ENCODE results near the gene ANKRD22.

ANKRD22 gene

GRCh38 chr10:88833156-88833555, 18.5 kb downstream of the ANKRD22 start:
- H3K27ac ChIP-seq (ENCODE audit: low read length) = no peak overlapping the region
- H3K4me1 ChIP-seq (ENCODE audit: control insufficient read depth in 1 of 2, insufficient read depth in 2 of 2, low read length in 2 of 2) = peaks cover 0 to 4% of the 10 kb centered on the region in 2 donors
- no peaks in the 10 kb centered on the region for H3K27me3 ChIP-seq (ENCODE audit: low read depth, low read length)

GRCh38 chr10:88832376-88832775, 19.3 kb downstream of the ANKRD22 start:
- H3K4me3 ChIP-seq (ENCODE audit: low read depth in 1 of 2, low read length in 2 of 2) = no peak overlapping the region
- H3K36me3 ChIP-seq (ENCODE audit: control insufficient read depth in 1 of 2, insufficient read depth in 2 of 2, low read length in 2 of 2) = no peaks in the 10 kb centered on the region
- peaks cover 0 to 4% of the 10 kb centered on the region in 2 donors for H3K4me1 ChIP-seq (ENCODE audit: control insufficient read depth in 1 of 2, insufficient read depth in 2 of 2, low read length in 2 of 2)
- H3K27ac ChIP-seq (ENCODE audit: low read length) = no peak overlapping the region
- H3K9me3 ChIP-seq (ENCODE audit: control insufficient read depth in 1 of 2, low read length in 2 of 2) = no peaks in the 10 kb centered on the region
- no peaks in the 10 kb centered on the region for H3K27me3 ChIP-seq (ENCODE audit: low read depth, low read length)

More at GRCh38 chr10:88833156-88833555, 18.5 kb downstream of the ANKRD22 start:
- H3K36me3 ChIP-seq (ENCODE audit: control insufficient read depth in 1 of 2, insufficient read depth in 2 of 2, low read length in 2 of 2) = no peaks in the 10 kb centered on the region
- H3K4me3 ChIP-seq (ENCODE audit: low read depth in 1 of 2, low read length in 2 of 2) = no peak overlapping the region
- no peaks in the 10 kb centered on the region for H3K9me3 ChIP-seq (ENCODE audit: control insufficient read depth in 1 of 2, low read length in 2 of 2)

- no peak overlapping the region for H3K27ac ChIP-seq (ENCODE audit: low read length)
Measured at GRCh38 chr10:88831709-88832108, 19.9 kb downstream of the ANKRD22 start.

GRCh38 chr10:88830643-88831268, 20.9 kb downstream of the ANKRD22 start:
- no peaks in the 10 kb centered on the region for H3K27me3 ChIP-seq (ENCODE audit: low read depth, low read length)
- H3K27ac ChIP-seq (ENCODE audit: low read length) = no peak overlapping the region
- peaks cover 0 to 1% of the 10 kb centered on the region in 2 donors for H3K4me1 ChIP-seq (ENCODE audit: control insufficient read depth in 1 of 2, insufficient read depth in 2 of 2, low read length in 2 of 2)
- no peaks in the 10 kb centered on the region for H3K36me3 ChIP-seq (ENCODE audit: control insufficient read depth in 1 of 2, insufficient read depth in 2 of 2, low read length in 2 of 2)
- no peaks in the 10 kb centered on the region for H3K9me3 ChIP-seq (ENCODE audit: control insufficient read depth in 1 of 2, low read length in 2 of 2)
- no peak overlapping the region for H3K4me3 ChIP-seq (ENCODE audit: low read depth in 1 of 2, low read length in 2 of 2)

More at GRCh38 chr10:88831709-88832108, 19.9 kb downstream of the ANKRD22 start:
- Histone ChIP-seq H3K9me3 (ENCODE audit: control insufficient read depth in 1 of 2, low read length in 2 of 2) (no peaks in the 10 kb centered on the region), H3K27me3 (ENCODE audit: low read depth, low read length) (no peaks in the 10 kb centered on the region), H3K36me3 (ENCODE audit: control insufficient read depth in 1 of 2, insufficient read depth in 2 of 2, low read length in 2 of 2) (no peaks in the 10 kb centered on the region), H3K4me1 (ENCODE audit: control insufficient read depth in 1 of 2, insufficient read depth in 2 of 2, low read length in 2 of 2) (peaks cover 0 to 4% of the 10 kb centered on the region in 2 donors), H3K4me3 (ENCODE audit: low read depth in 1 of 2, low read length in 2 of 2) (no peak overlapping the region)

GRCh38 chr10:88828310-88828709, 23.3 kb downstream of the ANKRD22 start:
- Histone ChIP-seq H3K27ac (ENCODE audit: low read length) (no peak overlapping the region), H3K4me1 (ENCODE audit: control insufficient read depth in 1 of 2, insufficient read depth in 2 of 2, low read length in 2 of 2) (no peaks in the 10 kb centered on the region)

GRCh38 chr10:88827671-88828070, 24.0 kb downstream of the ANKRD22 start:
- Histone ChIP-seq H3K4me1 (ENCODE audit: control insufficient read depth in 1 of 2, insufficient read depth in 2 of 2, low read length in 2 of 2) (no peaks in the 10 kb centered on the region), H3K27ac (ENCODE audit: low read length) (no peak overlapping the region), H3K27me3 (ENCODE audit: low read depth, low read length) (no peaks in the 10 kb centered on the region), H3K36me3 (ENCODE audit: control insufficient read depth in 1 of 2, insufficient read depth in 2 of 2, low read length in 2 of 2) (no peaks in the 10 kb centered on the region), H3K4me3 (ENCODE audit: low read depth in 1 of 2, low read length in 2 of 2) (no peak overlapping the region), H3K9me3 (ENCODE audit: control insufficient read depth in 1 of 2, low read length in 2 of 2) (no peaks in the 10 kb centered on the region)

More at GRCh38 chr10:88828310-88828709, 23.3 kb downstream of the ANKRD22 start:
- Histone ChIP-seq H3K27me3 (ENCODE audit: low read depth, low read length) (no peaks in the 10 kb centered on the region), H3K4me3 (ENCODE audit: low read depth in 1 of 2, low read length in 2 of 2) (no peak overlapping the region), H3K9me3 (ENCODE audit: control insufficient read depth in 1 of 2, low read length in 2 of 2) (no peaks in the 10 kb centered on the region), H3K36me3 (ENCODE audit: control insufficient read depth in 1 of 2, insufficient read depth in 2 of 2, low read length in 2 of 2) (no peaks in the 10 kb centered on the region)

- no peaks in the 10 kb centered on the region for H3K36me3 ChIP-seq (ENCODE audit: control insufficient read depth in 1 of 2, insufficient read depth in 2 of 2, low read length in 2 of 2)
- H3K9me3 ChIP-seq (ENCODE audit: control insufficient read depth in 1 of 2, low read length in 2 of 2) = no peaks in the 10 kb centered on the region
- H3K27me3 ChIP-seq (ENCODE audit: low read depth, low read length) = no peaks in the 10 kb centered on the region
- H3K4me1 ChIP-seq (ENCODE audit: control insufficient read depth in 1 of 2, insufficient read depth in 2 of 2, low read length in 2 of 2) = peaks cover 0 to under 1% of the 10 kb centered on the region in 2 donors
- H3K27ac ChIP-seq (ENCODE audit: low read length) = no peak overlapping the region
- no peak overlapping the region for H3K4me3 ChIP-seq (ENCODE audit: low read depth in 1 of 2, low read length in 2 of 2)
Measured at GRCh38 chr10:88826388-88826787, 25.3 kb downstream of the ANKRD22 start.

- no peaks in the 10 kb centered on the region for H3K27me3 ChIP-seq (ENCODE audit: low read depth, low read length)
- no peak overlapping the region for H3K4me3 ChIP-seq (ENCODE audit: low read depth in 1 of 2, low read length in 2 of 2)
- H3K9me3 ChIP-seq (ENCODE audit: control insufficient read depth in 1 of 2, low read length in 2 of 2) = no peaks in the 10 kb centered on the region
- no peaks in the 10 kb centered on the region for H3K36me3 ChIP-seq (ENCODE audit: control insufficient read depth in 1 of 2, insufficient read depth in 2 of 2, low read length in 2 of 2)
- no peak overlapping the region for H3K27ac ChIP-seq (ENCODE audit: low read length)
- peaks cover 0 to 4% of the 10 kb centered on the region in 2 donors for H3K4me1 ChIP-seq (ENCODE audit: control insufficient read depth in 1 of 2, insufficient read depth in 2 of 2, low read length in 2 of 2)
Measured at GRCh38 chr10:88820748-88821401, 30.8 kb downstream of the ANKRD22 start.

- Histone ChIP-seq H3K4me3 (ENCODE audit: low read depth in 1 of 2, low read length in 2 of 2) (no peak overlapping the region), H3K9me3 (ENCODE audit: control insufficient read depth in 1 of 2, low read length in 2 of 2) (no peaks in the 10 kb centered on the region), H3K36me3 (ENCODE audit: control insufficient read depth in 1 of 2, insufficient read depth in 2 of 2, low read length in 2 of 2) (no peaks in the 10 kb centered on the region), H3K27ac (ENCODE audit: low read length) (no peak overlapping the region), H3K27me3 (ENCODE audit: low read depth, low read length) (no peaks in the 10 kb centered on the region), H3K4me1 (ENCODE audit: control insufficient read depth in 1 of 2, insufficient read depth in 2 of 2, low read length in 2 of 2) (peaks cover 0 to 4% of the 10 kb centered on the region in 2 donors)
Measured at GRCh38 chr10:88819290-88819689, 32.4 kb downstream of the ANKRD22 start.

- Histone ChIP-seq H3K4me3 (ENCODE audit: low read depth in 1 of 2, low read length in 2 of 2) (no peak overlapping the region), H3K36me3 (ENCODE audit: control insufficient read depth in 1 of 2, insufficient read depth in 2 of 2, low read length in 2 of 2) (no peaks in the 10 kb centered on the region), H3K4me1 (ENCODE audit: control insufficient read depth in 1 of 2, insufficient read depth in 2 of 2, low read length in 2 of 2) (no peaks in the 10 kb centered on the region), H3K27me3 (ENCODE audit: low read depth, low read length) (no peaks in the 10 kb centered on the region), H3K27ac (ENCODE audit: low read length) (no peak overlapping the region), H3K9me3 (ENCODE audit: control insufficient read depth in 1 of 2, low read length in 2 of 2) (no peaks in the 10 kb centered on the region)
Measured at GRCh38 chr10:88813200-88813599, 38.4 kb downstream of the ANKRD22 start.

- Histone ChIP-seq H3K4me3 (ENCODE audit: low read depth in 1 of 2, low read length in 2 of 2) (no peak overlapping the region), H3K9me3 (ENCODE audit: control insufficient read depth in 1 of 2, low read length in 2 of 2) (no peaks in the 10 kb centered on the region), H3K27ac (ENCODE audit: low read length) (no peak overlapping the region), H3K36me3 (ENCODE audit: control insufficient read depth in 1 of 2, insufficient read depth in 2 of 2, low read length in 2 of 2) (no peaks in the 10 kb centered on the region), H3K27me3 (ENCODE audit: low read depth, low read length) (no peaks in the 10 kb centered on the region), H3K4me1 (ENCODE audit: control insufficient read depth in 1 of 2, insufficient read depth in 2 of 2, low read length in 2 of 2) (no peaks in the 10 kb centered on the region)
Measured at GRCh38 chr10:88810196-88810961, 41.3 kb downstream of the ANKRD22 start.

Measured in muscle layer of duodenum (tissue), 2 donors.